Measurements from ENCODE around the gene DNAH9. TPM values are rescaled to one million over a fixed set of nuclear protein-coding genes. Genes with fewer than 3 reads are reported as not detected.

The DNAH9 gene
- total and polyA plus RNA-seq, 2 of the 8 experiments (the other 6 are each of a cell fraction or from before 2014, with no cell fraction given): 0.21 to 0.86 TPM

DNA sequence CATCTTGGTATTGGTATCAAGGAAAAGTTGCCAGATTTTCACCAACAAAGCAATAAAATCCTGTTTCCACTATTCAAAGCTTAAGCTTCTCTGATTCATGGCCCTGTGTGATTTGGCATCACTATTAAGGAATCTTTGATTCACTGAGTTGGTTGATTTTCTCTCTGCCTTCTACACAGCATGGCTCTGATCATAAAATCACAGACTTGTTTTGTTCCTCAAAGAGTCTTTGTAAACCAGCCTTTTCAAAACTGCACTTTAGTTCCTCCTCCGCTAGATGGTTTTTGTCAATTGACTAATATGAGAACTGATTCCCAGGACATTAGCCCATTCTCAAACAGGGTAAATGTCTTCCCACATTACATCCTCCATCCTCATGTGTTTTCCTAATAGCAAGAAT, 197.6 kb downstream of the DNAH9 start:
- no peaks in the 10 kb centered on the region for H3K79me1 ChIP-seq (ENCODE audit: low read depth, low read length)
- H3K4ac ChIP-seq (replicated peaks; ENCODE audit: insufficient read length, low read depth, low read length): no peak overlapping the region
- H3K27ac ChIP-seq (ENCODE audit: low read depth, low read length): no peak overlapping the region
- no peaks in the 10 kb centered on the region for H3K27me3 ChIP-seq (replicated peaks in 1 of 4; ENCODE audit: control insufficient read depth in 3 of 4, extremely low read depth in 1 of 4, insufficient read depth in 3 of 4, low read length in 3 of 4)
- no peak overlapping the region for H3K18ac ChIP-seq (ENCODE audit: extremely low read depth, low read length)
- DNase-seq (ENCODE audit: low read depth in 1 of 2, low spot score in 2 of 2) (no peak), FAIRE-seq (no peak)
- POLR2A ChIA-PET (ENCODE audit: partially characterized antibody): no interaction called here
- no peak overlapping the region for H3K4me2 ChIP-seq (ENCODE audit: insufficient read depth in 1 of 2, low read depth in 2 of 2, low read length in 2 of 2)
- no peaks in the 10 kb centered on the region for H3K4me1 ChIP-seq (replicated peaks in 1 of 4; ENCODE audit: control insufficient read depth in 3 of 4, insufficient read depth in 4 of 4, low read length in 3 of 4)
- no peak overlapping the region for H3K4me3 ChIP-seq (ENCODE audit: extremely low read depth in 1 of 4, insufficient read depth in 2 of 4, low read depth in 3 of 4, low read length in 4 of 4)
- no peak overlapping the region for H4K5ac ChIP-seq (ENCODE audit: insufficient read length, low read depth, low read length)
- CTCF ChIA-PET (ENCODE audit: partially characterized antibody): no interaction called here
- no peak overlapping the region for H3K56ac ChIP-seq (replicated peaks; ENCODE audit: insufficient read length, low read depth, low read length)
- no peak overlapping the region for H3K23ac ChIP-seq (ENCODE audit: insufficient read length)
- no peak overlapping the region for H2BK20ac ChIP-seq (ENCODE audit: low read length)
- no peaks in the 10 kb centered on the region for H3K79me2 ChIP-seq (ENCODE audit: control insufficient read depth in 1 of 2, insufficient read depth in 2 of 2, low read length in 2 of 2)
- H3K14ac ChIP-seq (ENCODE audit: insufficient read length): no peak overlapping the region
- H3K36me3 ChIP-seq (ENCODE audit: control insufficient read depth in 2 of 4, insufficient read depth in 4 of 4, low read length in 3 of 4): no peaks in the 10 kb centered on the region
- H3K9ac ChIP-seq (replicated peaks in 1 of 4; ENCODE audit: extremely low read depth in 1 of 4, low read depth in 3 of 4, low read length in 3 of 4): no peak overlapping the region
- H4K20me1 ChIP-seq (replicated peaks in 1 of 2; ENCODE audit: control insufficient read depth in 1 of 2, insufficient read depth in 2 of 2, low read length in 2 of 2): no peaks in the 10 kb centered on the region
- no peaks in the 10 kb centered on the region; a peak in 1 of 4 replicates for H3K9me3 ChIP-seq (ENCODE audit: insufficient read depth in 2 of 2, low read depth in 1 of 2, low read length in 1 of 2)
- H2BK12ac ChIP-seq (ENCODE audit: low read depth, low read length): no peak overlapping the region
- TF ChIP-seq, protein P1, sequence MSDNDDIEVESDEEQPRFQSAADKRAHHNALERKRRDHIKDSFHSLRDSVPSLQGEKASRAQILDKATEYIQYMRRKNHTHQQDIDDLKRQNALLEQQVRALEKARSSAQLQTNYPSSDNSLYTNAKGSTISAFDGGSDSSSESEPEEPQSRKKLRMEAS (IDR thresholded peaks at IDR 0.05): no peak
- TF ChIP-seq POLR2A (IDR thresholded peaks at IDR 0.05; ENCODE audit: control extremely low read depth in 1 of 2, low read depth in 2 of 2, low read length in 2 of 2): no peak
- no peak for TF ChIP-seq RNF2 (IDR thresholded peaks at IDR 0.05; ENCODE audit: borderline replicate concordance, low read depth, low read length, missing control alignments, poor library complexity, severe bottlenecking)
- no peak overlapping the region for H2BK5ac ChIP-seq (ENCODE audit: low read depth, low read length)
- H2BK15ac ChIP-seq (ENCODE audit: low read length): no peak overlapping the region
- H2AK5ac ChIP-seq (ENCODE audit: low read depth, low read length): no peak overlapping the region
- H2AFZ ChIP-seq (ENCODE audit: low read length): no peak overlapping the region
- 96% methylated on average over 1 of the region's 1 CpG; no CpG with 5 or more reads in 1 of the 2 experiments for WGBS, 2 experiments (ENCODE audit: extremely low coverage in 1 of 2, insufficient coverage in 1 of 2, insufficient read length in 1 of 2, insufficient replicate concordance in 2 of 2, low coverage in 1 of 2, low lambda C conversion rate in 2 of 2, missing lambda C conversion rate in 1 of 2)
- no peak overlapping the region for H4K8ac ChIP-seq (ENCODE audit: extremely low read depth, insufficient read depth, low read length)
- no peaks in the 10 kb centered on the region for H3K23me2 ChIP-seq (ENCODE audit: low read depth, low read length)
- H4K91ac ChIP-seq (replicated peaks; ENCODE audit: insufficient read length, low read length): no peak overlapping the region
- no peak overlapping the region for H2BK120ac ChIP-seq (replicated peaks; ENCODE audit: low read depth, low read length)

All from H1 (cell line).